Hippocampal formation (tissue), 2 donors: ENCODE results near the gene TIAM2.
"Not testable (repeated sequence)": the region's sequence is repeated elsewhere in the genome, so short reads cannot be mapped to it uniquely, and the experiment has no call there.

ENCODE experiments used
- DNase-seq, 2 donors: peaks; one replicate each; lab custom pipeline; 2025; lab: John Stamatoyannopoulos, UW

Gene TIAM2

GRCh38 chr6:155200012-155200411, 204.9 kb downstream of the TIAM2 start:
- no peak for DNase-seq

GRCh38 chr6:155201461-155202226, 206.5 kb downstream of the TIAM2 start:
- no peak for DNase-seq

- no peak for DNase-seq
Measured at GRCh38 chr6:155207223-155207622, 212.1 kb downstream of the TIAM2 start.

GRCh38 chr6:155212106-155212505, 217.0 kb downstream of the TIAM2 start:
- no peak for DNase-seq

GRCh38 chr6:155212616-155213380, 217.7 kb downstream of the TIAM2 start:
- DNase-seq = no peak

- DNase-seq = no peak
Measured at GRCh38 chr6:155213611-155214372, 218.7 kb downstream of the TIAM2 start.

- no peak for DNase-seq
Measured at GRCh38 chr6:155215906-155216305, 220.8 kb downstream of the TIAM2 start.

- no peak for DNase-seq
Measured at GRCh38 chr6:155216312-155217046, 221.4 kb downstream of the TIAM2 start.

GRCh38 chr6:155218711-155219110, 223.6 kb downstream of the TIAM2 start:
- not testable (repeated sequence) for DNase-seq

GRCh38 chr6:155219299-155219698, 224.2 kb downstream of the TIAM2 start:
- no peak for DNase-seq

GRCh38 chr6:155219858-155220301, 224.8 kb downstream of the TIAM2 start:
- DNase-seq = peak in 1 of 2 donors; percentile 30

GRCh38 chr6:155221086-155221485, 226.0 kb downstream of the TIAM2 start:
- no peak for DNase-seq

- DNase-seq = no peak
Measured at GRCh38 chr6:155222506-155222905, 227.4 kb downstream of the TIAM2 start.

GRCh38 chr6:155223646-155224451, 228.7 kb downstream of the TIAM2 start:
- no peak for DNase-seq

- DNase-seq = no peak
Measured at GRCh38 chr6:155224618-155225017, 229.5 kb downstream of the TIAM2 start.

GRCh38 chr6:155227046-155227445, 231.9 kb downstream of the TIAM2 start:
- no peak for DNase-seq

GRCh38 chr6:155228546-155229166, 233.5 kb downstream of the TIAM2 start:
- DNase-seq = no peak

- not testable (repeated sequence) for DNase-seq
Measured at GRCh38 chr6:155230975-155231374, 235.9 kb downstream of the TIAM2 start.

GRCh38 chr6:155232848-155233247, 237.7 kb downstream of the TIAM2 start:
- no peak for DNase-seq

- no peak for DNase-seq
Measured at GRCh38 chr6:155234167-155234566, 239.1 kb downstream of the TIAM2 start.
